ENCODE measurements around the gene LMF1.

LMF1 gene

DNA sequence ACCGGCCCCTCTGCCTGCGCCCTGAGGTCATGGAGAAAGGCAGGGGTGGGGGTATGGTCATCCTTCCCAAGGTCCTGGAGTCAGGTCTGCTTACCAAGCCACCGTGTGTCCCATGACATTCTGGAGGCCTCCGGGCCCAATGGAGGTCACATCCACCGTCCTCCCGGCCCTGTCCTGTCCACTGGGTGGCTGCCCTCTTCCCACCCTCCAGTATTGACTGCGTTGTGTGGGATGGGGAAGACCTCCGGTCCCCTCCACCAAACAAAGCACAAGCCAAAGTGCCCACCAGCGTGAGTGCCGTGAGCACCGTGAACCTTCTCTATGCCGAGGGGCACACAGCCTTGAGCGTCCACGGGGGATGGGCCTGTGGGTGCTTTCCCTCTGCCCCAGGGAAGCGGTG lies 37.2 kb downstream of the LMF1 start:
- Histone ChIP-seq H3K27me3 (ENCODE audit: insufficient read depth, low read depth, severe bottlenecking) (no peaks in the 10 kb centered on the region), H3K27ac (no peak overlapping the region), H3K36me3 (no peaks in the 10 kb centered on the region), H3K4me3 (ENCODE audit: low read depth, low read length) (no peak overlapping the region), H3K9me3 (ENCODE audit: severe bottlenecking) (no peaks in the 10 kb centered on the region)
- no peak for DNase-seq
- TF ChIP-seq CTCF (IDR thresholded peaks at IDR 0.05; ENCODE audit: low read depth, low read length), result no peak

DNA sequence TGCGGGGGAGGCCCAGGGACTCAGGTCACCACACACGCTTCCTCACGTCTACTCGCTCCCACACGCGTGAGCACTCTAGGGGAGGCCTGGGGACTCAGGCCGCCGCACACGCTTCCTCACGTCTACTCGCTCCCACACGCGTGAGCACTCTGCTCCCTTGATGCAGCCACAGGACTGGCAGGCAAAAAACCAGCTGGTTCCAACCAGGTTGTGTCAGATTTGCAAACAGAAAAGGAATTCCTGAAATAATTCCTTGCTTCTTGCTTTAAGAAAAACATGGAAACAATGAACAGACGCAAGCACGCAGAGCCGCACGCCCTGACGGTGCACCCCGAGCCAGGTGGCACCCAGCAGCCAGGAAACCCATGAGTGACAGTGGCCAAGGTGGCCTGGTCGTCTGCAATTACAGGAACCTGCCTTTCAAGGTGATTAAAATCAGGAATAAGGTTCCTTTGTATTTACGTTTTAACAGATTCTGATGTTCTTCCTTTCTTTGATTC lies 37.9 kb downstream of the LMF1 start:
- no peaks in the 10 kb centered on the region for H3K27me3 ChIP-seq (ENCODE audit: insufficient read depth, low read depth, severe bottlenecking)
- TF ChIP-seq CTCF (IDR thresholded peaks at IDR 0.05; ENCODE audit: low read depth, low read length), result no peak
- no peak overlapping the region for H3K27ac ChIP-seq
- no peak overlapping the region for H3K4me3 ChIP-seq (ENCODE audit: low read depth, low read length)
- no peaks in the 10 kb centered on the region for H3K36me3 ChIP-seq
- H3K9me3 ChIP-seq (ENCODE audit: severe bottlenecking), result no peaks in the 10 kb centered on the region
- DNase-seq, result no peak

- H3K36me3 ChIP-seq, result no peaks in the 10 kb centered on the region
- H3K4me3 ChIP-seq (ENCODE audit: low read depth, low read length), result no peak overlapping the region
- no peaks in the 10 kb centered on the region for H3K27me3 ChIP-seq (ENCODE audit: insufficient read depth, low read depth, severe bottlenecking)
- no peak for DNase-seq
- no peak overlapping the region for H3K27ac ChIP-seq
- no peak for TF ChIP-seq CTCF (IDR thresholded peaks at IDR 0.05; ENCODE audit: low read depth, low read length)
- H3K9me3 ChIP-seq (ENCODE audit: severe bottlenecking), result no peaks in the 10 kb centered on the region
Measured at GRCh38 chr16:931626-932500, 38.9 kb downstream of the LMF1 start.

- no peak for DNase-seq
- no peak for TF ChIP-seq CTCF (IDR thresholded peaks at IDR 0.05; ENCODE audit: low read depth, low read length)
- H3K9me3 ChIP-seq (ENCODE audit: severe bottlenecking), result no peaks in the 10 kb centered on the region
- H3K36me3 ChIP-seq, result no peaks in the 10 kb centered on the region
- H3K4me3 ChIP-seq (ENCODE audit: low read depth, low read length), result no peak overlapping the region
- no peak overlapping the region for H3K27ac ChIP-seq
- no peaks in the 10 kb centered on the region for H3K27me3 ChIP-seq (ENCODE audit: insufficient read depth, low read depth, severe bottlenecking)
Measured at GRCh38 chr16:931171-931570, 39.6 kb downstream of the LMF1 start.

DNA sequence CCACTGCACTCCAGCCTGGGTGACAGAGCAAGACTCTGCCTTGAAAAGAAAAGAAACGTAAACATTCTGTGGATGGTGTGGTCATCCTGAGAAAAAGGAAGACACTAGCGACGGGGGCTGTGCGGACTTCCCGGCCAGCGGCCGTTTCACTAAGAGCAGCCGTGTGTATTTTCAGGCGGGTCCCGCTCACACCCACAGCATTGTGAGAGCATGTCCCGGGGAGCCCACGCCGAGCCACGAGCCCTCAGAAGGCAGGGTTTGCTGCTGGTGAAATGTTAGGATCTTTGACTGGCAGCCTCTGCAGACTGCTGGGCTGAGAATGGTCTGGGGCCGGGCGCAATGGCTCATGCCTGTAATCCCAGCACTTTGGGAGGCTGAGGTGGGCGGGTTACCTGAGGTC lies 40.3 kb downstream of the LMF1 start:
- no peaks in the 10 kb centered on the region for H3K36me3 ChIP-seq
- no peaks in the 10 kb centered on the region for H3K27me3 ChIP-seq (ENCODE audit: insufficient read depth, low read depth, severe bottlenecking)
- no peak for TF ChIP-seq CTCF (IDR thresholded peaks at IDR 0.05; ENCODE audit: low read depth, low read length)

More for the DNA sequence above, 40.3 kb downstream of the LMF1 start:
- Histone ChIP-seq H3K27ac (no peak overlapping the region), H3K9me3 (ENCODE audit: severe bottlenecking) (no peaks in the 10 kb centered on the region), H3K4me3 (ENCODE audit: low read depth, low read length) (no peak overlapping the region)
- no peak for DNase-seq
